ENCODE measurements around the gene CACNA1I.

GRCh38 chr22:39725351-39726035 lies 154.9 kb downstream of the CACNA1I start:
- TF ChIP-seq CTCF (IDR thresholded peaks at IDR 0.05), result no peak
- no peak for TF ChIP-seq POLR2A (IDR thresholded peaks at IDR 0.05)
